ENCODE results near the gene RAB40AL. TPM values are rescaled to one million over a fixed set of nuclear protein-coding genes. Genes with fewer than 3 reads are reported as not detected.
"Not testable (repeated sequence)": the region's sequence is repeated elsewhere in the genome, so short reads cannot be mapped to it uniquely, and the experiment has no call there.

RAB40AL gene
- total RNA-seq, 1 experiment from 2014 or later = 0.39 TPM

GRCh38 chrX:102964940-102965339 lies 27.9 kb downstream of the RAB40AL start:
- no peaks in the 10 kb centered on the region for H3K36me3 Mint-ChIP-seq (ENCODE audit: insufficient read depth, unreplicated experiment)
- Histone ChIP-seq H3K9me3 (no peaks in the 10 kb centered on the region), H3K27me3 (replicated peaks; ENCODE audit: control insufficient read depth, insufficient read depth, low read length) (no peaks in the 10 kb centered on the region), H3K4me3 (ENCODE audit: low read depth, low read length) (no peak overlapping the region), H3K36me3 (ENCODE audit: control insufficient read depth, insufficient read depth, low read length) (no peaks in the 10 kb centered on the region), H3K4me1 (no peaks in the 10 kb centered on the region)
- CTCF ChIA-PET = no interaction called here
- intact Hi-C loops (cut with micrococcal nuclease; ENCODE audit: unreplicated experiment) = no loop called here
- TF ChIP-seq, protein P1, sequence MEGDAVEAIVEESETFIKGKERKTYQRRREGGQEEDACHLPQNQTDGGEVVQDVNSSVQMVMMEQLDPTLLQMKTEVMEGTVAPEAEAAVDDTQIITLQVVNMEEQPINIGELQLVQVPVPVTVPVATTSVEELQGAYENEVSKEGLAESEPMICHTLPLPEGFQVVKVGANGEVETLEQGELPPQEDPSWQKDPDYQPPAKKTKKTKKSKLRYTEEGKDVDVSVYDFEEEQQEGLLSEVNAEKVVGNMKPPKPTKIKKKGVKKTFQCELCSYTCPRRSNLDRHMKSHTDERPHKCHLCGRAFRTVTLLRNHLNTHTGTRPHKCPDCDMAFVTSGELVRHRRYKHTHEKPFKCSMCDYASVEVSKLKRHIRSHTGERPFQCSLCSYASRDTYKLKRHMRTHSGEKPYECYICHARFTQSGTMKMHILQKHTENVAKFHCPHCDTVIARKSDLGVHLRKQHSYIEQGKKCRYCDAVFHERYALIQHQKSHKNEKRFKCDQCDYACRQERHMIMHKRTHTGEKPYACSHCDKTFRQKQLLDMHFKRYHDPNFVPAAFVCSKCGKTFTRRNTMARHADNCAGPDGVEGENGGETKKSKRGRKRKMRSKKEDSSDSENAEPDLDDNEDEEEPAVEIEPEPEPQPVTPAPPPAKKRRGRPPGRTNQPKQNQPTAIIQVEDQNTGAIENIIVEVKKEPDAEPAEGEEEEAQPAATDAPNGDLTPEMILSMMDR (IDR thresholded peaks at IDR 0.05; ENCODE audit: insufficient read depth in 1 of 2, low read depth in 1 of 2, low read length in 1 of 2, severe bottlenecking in 1 of 2, unreplicated experiment in 1 of 2) = no peak
- DNase-seq = no peak
- H3K27me3 Mint-ChIP-seq (ENCODE audit: insufficient read depth, unreplicated experiment) = no peaks in the 10 kb centered on the region
- no peaks in the 10 kb centered on the region for H3K4me1 Mint-ChIP-seq (ENCODE audit: low read depth, unreplicated experiment)
- H3K9me3 Mint-ChIP-seq (ENCODE audit: unreplicated experiment) = no peaks in the 10 kb centered on the region
- BruUV-seq (replicated peaks) = no TSS peak
- POLR2A ChIA-PET = no interaction called here
- H3K4me3 Mint-ChIP-seq (ENCODE audit: unreplicated experiment) = no peak overlapping the region
- H3K27ac Mint-ChIP-seq (ENCODE audit: unreplicated experiment) = no peak overlapping the region

DNA sequence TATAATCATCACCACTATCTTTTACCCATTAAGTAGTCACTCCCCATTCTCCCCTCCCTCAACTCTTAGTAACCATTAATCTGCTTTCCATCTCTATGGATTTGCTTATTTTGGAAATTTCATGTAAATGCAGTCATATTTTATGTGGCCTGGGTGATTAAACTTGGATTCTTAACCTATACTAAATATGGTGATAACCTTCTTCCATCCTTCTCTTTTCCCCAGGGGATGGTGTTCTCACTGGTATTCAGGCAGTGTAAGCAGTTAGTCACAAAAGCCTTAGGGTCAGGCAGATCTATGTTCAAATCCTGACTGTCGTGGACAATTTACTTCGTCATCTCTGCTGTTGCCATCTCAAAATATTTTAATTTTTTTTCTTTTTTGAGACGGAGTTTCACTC lies 29.6 kb downstream of the RAB40AL start:
- Histone ChIP-seq H3K27me3 (replicated peaks; ENCODE audit: control insufficient read depth, insufficient read depth, low read length) (no peaks in the 10 kb centered on the region), H3K4me3 (ENCODE audit: low read depth, low read length) (no peak overlapping the region), H3K4me1 (no peaks in the 10 kb centered on the region), H3K9me3 (no peaks in the 10 kb centered on the region), H3K36me3 (ENCODE audit: control insufficient read depth, insufficient read depth, low read length) (no peaks in the 10 kb centered on the region)
- H3K27me3 Mint-ChIP-seq (ENCODE audit: insufficient read depth, unreplicated experiment) = no peaks in the 10 kb centered on the region
- TF ChIP-seq, protein P1 (IDR thresholded peaks at IDR 0.05; ENCODE audit: insufficient read depth in 1 of 2, low read depth in 1 of 2, low read length in 1 of 2, severe bottlenecking in 1 of 2, unreplicated experiment in 1 of 2) = no peak
- ChIA-PET POLR2A (no interaction called here), CTCF (no interaction called here)
- H3K36me3 Mint-ChIP-seq (ENCODE audit: insufficient read depth, unreplicated experiment) = no peaks in the 10 kb centered on the region
- no TSS peak for BruUV-seq (replicated peaks)
- no peak overlapping the region for H3K27ac Mint-ChIP-seq (ENCODE audit: unreplicated experiment)
- H3K4me1 Mint-ChIP-seq (ENCODE audit: low read depth, unreplicated experiment) = no peaks in the 10 kb centered on the region
- H3K9me3 Mint-ChIP-seq (ENCODE audit: unreplicated experiment) = peaks cover 8% of the 10 kb centered on the region
- intact Hi-C loops (cut with micrococcal nuclease; ENCODE audit: unreplicated experiment) = no loop called here
- H3K4me3 Mint-ChIP-seq (ENCODE audit: unreplicated experiment) = no peak overlapping the region
- no peak for DNase-seq

GRCh38 chrX:102968216-102968615 lies 31.1 kb downstream of the RAB40AL start:
- Mint-ChIP-seq H3K9me3 (ENCODE audit: unreplicated experiment) (peaks cover 8% of the 10 kb centered on the region), H3K27me3 (ENCODE audit: insufficient read depth, unreplicated experiment) (no peaks in the 10 kb centered on the region), H3K36me3 (ENCODE audit: insufficient read depth, unreplicated experiment) (no peaks in the 10 kb centered on the region), H3K4me3 (ENCODE audit: unreplicated experiment) (no peak overlapping the region), H3K4me1 (ENCODE audit: low read depth, unreplicated experiment) (no peaks in the 10 kb centered on the region), H3K27ac (ENCODE audit: unreplicated experiment) (no peak overlapping the region)
- intact Hi-C loops (cut with micrococcal nuclease; ENCODE audit: unreplicated experiment) = no loop called here
- Histone ChIP-seq H3K4me1 (no peaks in the 10 kb centered on the region), H3K36me3 (ENCODE audit: control insufficient read depth, insufficient read depth, low read length) (no peaks in the 10 kb centered on the region), H3K9me3 (no peaks in the 10 kb centered on the region), H3K4me3 (ENCODE audit: low read depth, low read length) (no peak overlapping the region), H3K27me3 (replicated peaks; ENCODE audit: control insufficient read depth, insufficient read depth, low read length) (no peaks in the 10 kb centered on the region)
- no peak for DNase-seq
- TF ChIP-seq, protein P1 (IDR thresholded peaks at IDR 0.05; ENCODE audit: insufficient read depth in 1 of 2, low read depth in 1 of 2, low read length in 1 of 2, severe bottlenecking in 1 of 2, unreplicated experiment in 1 of 2) = no peak
- ChIA-PET POLR2A (no interaction called here), CTCF (no interaction called here)
- no TSS peak for BruUV-seq (replicated peaks)

- H3K27ac Mint-ChIP-seq (ENCODE audit: unreplicated experiment); H3K4me1 Mint-ChIP-seq (ENCODE audit: low read depth, unreplicated experiment); H3K4me1 ChIP-seq; BruUV-seq (replicated peaks); H3K4me3 Mint-ChIP-seq (ENCODE audit: unreplicated experiment); H3K27me3 ChIP-seq (replicated peaks; ENCODE audit: control insufficient read depth, insufficient read depth, low read length); H3K36me3 Mint-ChIP-seq (ENCODE audit: insufficient read depth, unreplicated experiment); DNase-seq; intact Hi-C loops (cut with micrococcal nuclease; ENCODE audit: unreplicated experiment); H3K4me3 ChIP-seq (ENCODE audit: low read depth, low read length); H3K9me3 Mint-ChIP-seq (ENCODE audit: unreplicated experiment); H3K36me3 ChIP-seq (ENCODE audit: control insufficient read depth, insufficient read depth, low read length); H3K27me3 Mint-ChIP-seq (ENCODE audit: insufficient read depth, unreplicated experiment); CTCF ChIA-PET; H3K9me3 ChIP-seq; POLR2A ChIA-PET: not testable (repeated sequence)
Measured at GRCh38 chrX:102971536-102971935, 34.5 kb downstream of the RAB40AL start.

Data from Caco-2 (cell line).